GM23338 (cell line): ENCODE results near the gene MIR17HG. TPM values are rescaled to one million over a fixed set of nuclear protein-coding genes. Genes with fewer than 3 reads are reported as not detected.

Experiments used
- ATAC-seq: fragments of 200-7000 bp; cut with Tn5 transposase; 3 replicates; pipeline ENCODE4 v1.9.1; 2020
- DNase-seq: peaks from one replicate; pipeline ENCODE4 v3.0.0-alpha.2; 2015; ENCODE audit warnings: low spot score
- H2AFZ ChIP-seq: fragments of 200-600 bp; sonication (generic); 2 replicates; pipeline ENCODE4 v1.8.0; 2016; ENCODE audit warnings: antibody characterized with exemption, mild to moderate bottlenecking, moderate library complexity
- H3F3A ChIP-seq: fragments of 200-600 bp; sonication (generic); replicated peaks from 2 replicates; pipeline ENCODE4 v1.8.0; 2017; ENCODE audit warnings: antibody characterized with exemption, mixed run types, low read depth
- H3K27ac ChIP-seq: fragments of 200-600 bp; sonication (generic); 2 replicates; pipeline ENCODE4 v1.6.1; 2016; ENCODE audit warnings: low read depth
- H3K27me3 ChIP-seq: fragments of 200-600 bp; sonication (generic); 2 replicates; pipeline ENCODE4 v1.8.0; 2016; ENCODE audit warnings: mild to moderate bottlenecking, mixed run types, moderate library complexity; ENCODE audit not compliant: insufficient read depth
- H3K36me3 ChIP-seq: fragments of 200-600 bp; sonication (generic); 2 replicates; pipeline ENCODE4 v1.8.0; 2016; ENCODE audit warnings: mild to moderate bottlenecking; ENCODE audit not compliant: insufficient read depth
- H3K4me1 ChIP-seq: fragments of 200-600 bp; sonication (generic); 2 replicates; pipeline ENCODE4 v1.8.0; 2016; ENCODE audit warnings: mild to moderate bottlenecking, moderate library complexity; ENCODE audit not compliant: insufficient read depth
- H3K4me2 ChIP-seq: fragments of 200-600 bp; sonication (generic); 2 replicates; pipeline ENCODE4 v1.7.1; 2017; ENCODE audit warnings: mixed run types
- H3K4me3 ChIP-seq: fragments of 200-600 bp; sonication (generic); 2 replicates; pipeline ENCODE4 v1.6.1; 2016; ENCODE audit warnings: mixed run types
- H3K79me2 ChIP-seq: fragments of 200-600 bp; sonication (generic); replicated peaks from 2 replicates; pipeline ENCODE4 v1.8.0; 2017; ENCODE audit warnings: mild to moderate bottlenecking; ENCODE audit not compliant: insufficient read depth
- H3K9me2 ChIP-seq: fragments of 200-600 bp; sonication (generic); 2 replicates; pipeline ENCODE4 v1.8.0; 2017; ENCODE audit not compliant: insufficient read depth
- H4K20me1 ChIP-seq: fragments of 200-600 bp; sonication (generic); replicated peaks from 2 replicates; pipeline ENCODE4 v1.8.0; 2017; ENCODE audit warnings: mild to moderate bottlenecking; ENCODE audit not compliant: insufficient read depth
- H3K27ac Mint-ChIP-seq: 2 replicates; pipeline ENCODE4 v1.8.0; 2020; ENCODE audit warnings: inconsistent platforms, mild to moderate bottlenecking, moderate library complexity, mixed read lengths
- H3K27me3 Mint-ChIP-seq: 3 replicates; pipeline ENCODE4 v1.8.0; 2022; ENCODE audit warnings: low read depth, mild to moderate bottlenecking, moderate library complexity, mixed read lengths, inconsistent platforms; ENCODE audit not compliant: insufficient read depth, poor library complexity
- H3K36me3 Mint-ChIP-seq: 3 replicates; pipeline ENCODE4 v1.8.0; 2021; ENCODE audit warnings: low read depth, mild to moderate bottlenecking, inconsistent platforms, moderate library complexity, mixed read lengths
- H3K4me1 Mint-ChIP-seq: 3 replicates; pipeline ENCODE4 v1.8.0; 2020; ENCODE audit warnings: mild to moderate bottlenecking, inconsistent platforms, mixed read lengths
- H3K4me3 Mint-ChIP-seq: 3 replicates; pipeline ENCODE4 v1.8.0; 2021; ENCODE audit warnings: moderate library complexity, mild to moderate bottlenecking, inconsistent platforms, mixed read lengths
- H3K9me3 Mint-ChIP-seq: 3 replicates; pipeline ENCODE4 v1.8.0; 2020; ENCODE audit warnings: moderate library complexity, mild to moderate bottlenecking, inconsistent platforms, mixed read lengths
- CREB1 ChIP-seq: fragments of 250-450 bp; sonication (Bioruptor Pico); IDR thresholded peaks from 2 replicates; pipeline ENCODE4 v1.5.0; 2020; ENCODE audit warnings: low read depth, mild to moderate bottlenecking, moderate library complexity
- CTCF ChIP-seq, 2 experiments: fragments of 200-600 bp in 1 of 2; sonication (generic) in 1 of 2; conservative IDR thresholded peaks; 2 replicates each; pipeline versions ENCODE4 v1.5.1 to v1.6.1; 2016 to 2017; ENCODE audit warnings: antibody characterized with exemption in 2 of 2, low read depth in 2 of 2, mild to moderate bottlenecking in 2 of 2, moderate library complexity in 1 of 2
- EZH2 ChIP-seq: fragments of 200-600 bp; sonication (generic); IDR thresholded peaks from one replicate; pipeline ENCODE4 v1.8.0; 2017; ENCODE audit warnings: antibody characterized with exemption, mild to moderate bottlenecking, low read depth; ENCODE audit not compliant: unreplicated experiment
- EZH2phosphoT487 ChIP-seq: fragments of 200-600 bp; sonication (generic); IDR thresholded peaks from one replicate; pipeline ENCODE4 v1.8.1; 2018; ENCODE audit warnings: antibody characterized with exemption; ENCODE audit not compliant: unreplicated experiment
- POLR2AphosphoS5 ChIP-seq: IDR thresholded peaks from 2 replicates; pipeline ENCODE4 v1.6.1; 2016; ENCODE audit warnings: antibody characterized with exemption, low read depth
- ZNF331 ChIP-seq: fragments of 250-450 bp; sonication (Bioruptor Pico); IDR thresholded peaks from 2 replicates; pipeline ENCODE4 v1.5.0; 2020; ENCODE audit warnings: low read depth, mild to moderate bottlenecking, moderate library complexity
- ZNF462 ChIP-seq: fragments of 250-450 bp; sonication (Bioruptor Pico); IDR thresholded peaks from 2 replicates; pipeline ENCODE4 v1.5.0; 2020; ENCODE audit warnings: mild to moderate bottlenecking, moderate library complexity
- polyA plus RNA-seq: library from polyadenylated mRNA; unstranded; fragments of >200 nt; fragmentation: Nextera tagmentation; extraction: Ambion mirVana; gene quantifications from 2 replicates; pipeline ENCODE4 v1.2.1, GENCODE V29; 2016
- total RNA-seq: library from RNA; depleted of rRNA; stranded (reverse); fragments of >200 nt; shearing (Covaris generic); gene quantifications from 2 replicates; pipeline ENCODE4 v1.2.3, GENCODE V29; 2014
- TF ChIP-seq, protein P1 (sequence below): IDR thresholded peaks from 2 replicates; pipeline ENCODE4 v1.6.1; 2016; ENCODE audit warnings: antibody characterized with exemption

The MIR17HG gene
- total and polyA plus RNA-seq, 2 experiments from 2014 or later: 14.8 to 46.0 TPM

DNA sequence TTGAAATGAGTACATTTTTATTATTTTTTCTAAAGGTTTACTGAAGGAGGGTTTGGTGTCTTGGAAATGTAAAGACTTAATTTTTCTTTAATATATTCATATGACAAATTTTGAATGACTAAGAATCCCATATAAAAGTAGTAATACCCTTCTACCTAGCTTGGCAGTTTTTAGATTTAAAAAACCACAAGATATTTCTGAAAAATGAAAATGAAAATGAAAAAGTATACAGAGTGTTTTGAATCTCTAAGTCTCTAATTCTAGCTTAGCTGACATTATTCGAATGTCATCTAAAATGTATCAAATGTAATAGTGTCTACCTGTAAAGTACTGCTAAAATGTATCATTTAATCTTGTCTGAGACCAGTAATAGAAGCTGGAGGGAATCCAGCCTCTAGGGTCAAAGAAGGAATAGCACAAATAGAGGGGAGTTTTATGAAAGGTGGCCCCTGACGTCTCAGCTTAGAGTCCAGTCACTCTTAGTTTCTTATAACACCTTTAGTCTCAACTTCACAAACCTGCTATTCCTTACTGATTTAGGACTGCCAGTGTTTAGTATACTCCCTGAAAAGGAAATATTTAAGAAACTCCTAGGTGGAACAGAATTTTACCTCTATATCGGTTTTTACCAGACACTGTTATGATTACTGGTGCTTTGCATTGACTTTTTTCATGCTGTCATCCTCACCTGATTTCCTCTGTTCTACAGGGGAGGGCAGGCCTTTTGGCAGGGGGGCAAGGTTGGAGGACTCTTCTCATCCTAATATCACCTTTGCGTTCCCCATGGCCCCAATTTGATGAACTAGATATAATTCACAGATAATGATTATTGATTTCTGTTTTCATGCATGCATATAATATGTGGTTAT is 16.2 kb upstream of the MIR17HG start:
- no peak overlapping the region for H3K4me2 ChIP-seq
- Mint-ChIP-seq H3K4me1 (no peaks in the 10 kb centered on the region), H3K4me3 (no peak overlapping the region), H3K9me3 (no peaks in the 10 kb centered on the region), H3K36me3 (no peaks in the 10 kb centered on the region), H3K27ac (no peak overlapping the region), H3K27me3 (peaks cover 1% of the 10 kb centered on the region)
- no peak overlapping the region for H3K27ac ChIP-seq
- H3K27me3 ChIP-seq: no peaks in the 10 kb centered on the region
- H2AFZ ChIP-seq: no peak overlapping the region
- H4K20me1 ChIP-seq: no peaks in the 10 kb centered on the region
- TF ChIP-seq, protein P1, sequence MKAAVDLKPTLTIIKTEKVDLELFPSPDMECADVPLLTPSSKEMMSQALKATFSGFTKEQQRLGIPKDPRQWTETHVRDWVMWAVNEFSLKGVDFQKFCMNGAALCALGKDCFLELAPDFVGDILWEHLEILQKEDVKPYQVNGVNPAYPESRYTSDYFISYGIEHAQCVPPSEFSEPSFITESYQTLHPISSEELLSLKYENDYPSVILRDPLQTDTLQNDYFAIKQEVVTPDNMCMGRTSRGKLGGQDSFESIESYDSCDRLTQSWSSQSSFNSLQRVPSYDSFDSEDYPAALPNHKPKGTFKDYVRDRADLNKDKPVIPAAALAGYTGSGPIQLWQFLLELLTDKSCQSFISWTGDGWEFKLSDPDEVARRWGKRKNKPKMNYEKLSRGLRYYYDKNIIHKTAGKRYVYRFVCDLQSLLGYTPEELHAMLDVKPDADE: no peak
- TF ChIP-seq CTCF (conservative IDR thresholded peaks at IDR 0.05; ENCODE audit: low read depth in 2 of 2) (no peak), EZH2 (no peak), EZH2phosphoT487 (no peak), CREB1 (CRISPR knock-in tag) (no peak), POLR2AphosphoS5 (no peak)
- no peak for DNase-seq
- no peak overlapping the region for H3K4me3 ChIP-seq
- no peaks in the 10 kb centered on the region for H3K4me1 ChIP-seq
- H3K79me2 ChIP-seq: no peaks in the 10 kb centered on the region
- H3F3A ChIP-seq: no peaks in the 10 kb centered on the region
- H3K9me2 ChIP-seq: no peaks in the 10 kb centered on the region
- no peak for ATAC-seq
- no peaks in the 10 kb centered on the region for H3K36me3 ChIP-seq

- Histone ChIP-seq H3K4me3 (no peak overlapping the region), H3K4me1 (peaks cover 20% of the 10 kb centered on the region), H3K27me3 (no peaks in the 10 kb centered on the region), H3K9me2 (no peaks in the 10 kb centered on the region), H3K36me3 (peaks cover 18% of the 10 kb centered on the region), H3K4me2 (peak overlapping the region; percentile 82; the same call in 1 of the 2 replicates), H2AFZ (no peak overlapping the region), H4K20me1 (peaks cover 18% of the 10 kb centered on the region), H3K27ac (no peak overlapping the region), H3K79me2 (peaks cover 29% of the 10 kb centered on the region), H3F3A (peaks cover 3% of the 10 kb centered on the region; the same call in 1 of the 2 replicates)
- Mint-ChIP-seq H3K27ac (no peak overlapping the region), H3K4me3 (no peak overlapping the region), H3K9me3 (peaks cover 4% of the 10 kb centered on the region; the same call in 2 of the 3 replicates), H3K27me3 (peaks cover 14% of the 10 kb centered on the region), H3K36me3 (peaks cover 22% of the 10 kb centered on the region), H3K4me1 (peaks cover 7% of the 10 kb centered on the region)
- DNase-seq: no peak
- no peak for ATAC-seq
- no peak for TF ChIP-seq EZH2phosphoT487
- TF ChIP-seq, protein P1: no peak
- no peak for TF ChIP-seq ZNF462 (CRISPR knock-in tag)
- no peak for TF ChIP-seq ZNF331 (CRISPR knock-in tag)
These were observed 1.4 kb upstream of the MIR17HG start for GRCh38 chr13:91346062-91346461.
